OCI-LY3 (cell line): ENCODE measurements around the gene TYSND1.

Experiments
- CTCF ChIP-seq: fragments of 200-600, 300-600 bp; sonication (generic); IDR thresholded peaks from 2 replicates; pipeline ENCODE4 v1.5.1; 2014; ENCODE audit warnings: antibody characterized with exemption, low read length, low read depth
- EZH2phosphoT487 ChIP-seq: fragments of 200-600 bp; shearing (Covaris generic); IDR thresholded peaks from 2 replicates; pipeline ENCODE4 v1.6.1; 2018; ENCODE audit warnings: antibody characterized with exemption, mixed run types, low read depth

GRCh38 chr10:70191161-70191971, 44.9 kb upstream of the TYSND1 start:
- TF ChIP-seq CTCF (no peak), EZH2phosphoT487 (no peak)
